NCI-H82 (cell line): Measurements from ENCODE around the gene SAP25.
"Not testable (repeated sequence)": the region's sequence is repeated elsewhere in the genome, so short reads cannot be mapped to it uniquely, and the experiment has no call there.

Experiments used
- DNase-seq: peaks from one replicate; lab custom pipeline; 2025; lab: John Stamatoyannopoulos, UW

Gene SAP25

DNA sequence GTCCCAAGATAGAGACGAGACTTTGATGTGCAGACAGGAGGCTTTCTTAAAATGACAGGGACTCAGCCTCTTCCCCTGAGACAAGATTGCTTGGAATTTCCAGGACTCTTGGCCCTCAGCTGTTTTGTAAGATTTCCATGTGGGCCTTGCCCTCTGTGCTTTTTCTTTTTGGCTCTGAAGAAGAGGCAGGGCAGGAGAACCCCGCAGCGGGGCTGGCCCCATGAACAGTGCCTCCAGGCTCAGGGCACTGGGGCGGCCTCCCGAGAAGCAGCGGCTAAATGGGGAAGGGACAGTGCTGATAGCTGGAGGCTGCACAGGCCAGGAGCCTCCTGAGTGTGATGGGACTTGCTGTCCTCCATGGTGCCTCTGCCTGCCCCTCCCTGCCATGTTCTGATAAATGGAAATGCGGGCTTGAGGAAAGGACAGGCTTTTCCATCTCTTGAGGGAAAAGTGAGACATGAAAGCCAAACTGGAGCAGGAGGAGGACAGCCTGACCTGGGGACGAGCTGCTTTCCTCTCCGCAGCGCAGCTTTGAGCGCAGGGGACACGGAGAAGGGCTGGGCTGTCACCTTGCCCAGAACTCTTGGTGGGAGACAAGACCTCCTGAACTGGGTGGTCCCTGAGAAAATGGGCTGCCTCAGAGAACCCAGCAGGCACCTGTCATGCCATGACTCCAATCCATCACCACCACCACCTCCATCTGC lies 12.1 kb downstream of the SAP25 start:
- DNase-seq: no peak

- DNase-seq: no peak
Measured at GRCh38 chr7:100559127-100559526, 14.6 kb downstream of the SAP25 start.

DNA sequence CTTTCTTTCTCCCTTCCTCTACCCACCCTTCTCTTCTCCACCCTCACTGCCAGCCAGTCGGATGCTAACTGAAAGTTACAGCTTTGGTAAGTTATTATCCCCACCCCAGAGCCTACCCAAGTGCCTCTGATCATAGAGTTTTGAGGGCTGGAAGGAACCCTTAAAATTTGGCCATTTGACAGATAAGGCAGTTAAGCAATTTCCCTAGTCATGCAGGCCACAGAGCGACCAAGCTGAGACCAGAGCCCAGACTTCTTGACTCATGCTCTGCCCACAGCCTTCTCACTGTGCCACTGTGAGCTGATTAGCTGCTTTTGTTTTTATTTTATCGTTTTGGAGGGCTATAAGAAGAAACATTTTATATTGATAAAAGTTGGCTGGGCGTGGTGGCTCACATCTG lies 17.2 kb downstream of the SAP25 start:
- DNase-seq: no peak

DNA sequence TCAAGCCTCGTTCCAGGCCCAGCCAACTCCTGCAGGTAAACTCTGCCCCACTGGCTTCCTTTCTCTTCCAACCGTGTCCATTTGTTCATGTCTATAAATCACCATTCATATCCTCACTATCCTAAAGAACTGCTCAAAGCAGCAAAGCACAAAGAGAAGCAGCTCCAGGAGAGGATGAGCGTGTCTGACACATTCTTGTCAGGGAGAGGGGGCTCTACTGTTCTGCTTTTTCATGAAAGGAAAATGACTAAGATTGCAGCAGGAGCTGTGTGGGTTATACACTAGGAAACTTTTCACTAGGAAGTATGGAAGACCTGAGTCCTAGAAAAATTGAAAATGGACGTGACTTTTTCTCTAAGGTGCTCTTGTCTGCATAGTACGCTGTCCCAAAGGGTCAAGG lies 18.0 kb downstream of the SAP25 start:
- no peak for DNase-seq

- no peak for DNase-seq
Measured at GRCh38 chr7:100553032-100553431, 20.7 kb downstream of the SAP25 start.

DNA sequence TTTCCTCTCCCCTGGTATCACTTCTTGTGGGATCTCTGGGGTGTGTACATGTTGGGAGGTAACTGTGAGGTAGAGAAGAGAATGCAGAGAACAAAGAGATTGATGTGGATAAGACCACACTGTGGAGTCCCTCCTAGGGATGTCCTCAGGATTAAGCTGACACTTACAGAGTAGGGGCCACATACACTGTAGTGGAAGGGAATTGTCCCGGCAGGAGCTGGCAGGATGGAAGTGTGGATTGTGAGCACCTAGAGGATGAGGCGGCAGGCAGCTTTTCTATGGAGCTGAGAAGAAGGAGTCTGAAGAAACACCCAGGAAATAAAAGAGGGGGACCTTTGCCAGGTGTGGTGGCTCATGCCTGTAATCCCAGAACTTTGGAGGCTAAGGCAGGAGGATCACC lies 21.2 kb downstream of the SAP25 start:
- DNase-seq: no peak

DNA sequence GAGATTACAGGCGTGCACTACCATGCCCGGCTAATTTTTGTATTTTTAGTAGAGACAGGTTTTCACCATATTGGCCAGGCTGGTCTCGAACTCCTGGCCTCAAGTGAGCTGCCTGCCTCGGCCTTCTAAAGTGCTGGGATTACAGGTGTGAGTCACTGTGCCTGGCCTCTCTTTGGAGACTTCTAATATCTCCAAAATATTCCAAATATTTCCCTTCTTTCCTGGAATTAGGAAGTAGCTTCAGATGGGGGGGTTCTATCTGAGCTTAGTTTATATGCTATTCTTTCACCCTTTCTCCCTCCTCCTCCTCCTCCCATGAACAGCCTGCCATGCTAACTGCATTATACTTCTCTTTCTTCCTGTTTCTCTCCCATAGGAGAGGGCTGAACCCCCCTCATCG lies 25.3 kb downstream of the SAP25 start:
- DNase-seq: not testable (repeated sequence)

GRCh38 chr7:100547872-100548271 lies 25.8 kb downstream of the SAP25 start:
- DNase-seq: no peak

- DNase-seq: peak; percentile 22
Measured at GRCh38 chr7:100546926-100547800, 26.5 kb downstream of the SAP25 start.

DNA sequence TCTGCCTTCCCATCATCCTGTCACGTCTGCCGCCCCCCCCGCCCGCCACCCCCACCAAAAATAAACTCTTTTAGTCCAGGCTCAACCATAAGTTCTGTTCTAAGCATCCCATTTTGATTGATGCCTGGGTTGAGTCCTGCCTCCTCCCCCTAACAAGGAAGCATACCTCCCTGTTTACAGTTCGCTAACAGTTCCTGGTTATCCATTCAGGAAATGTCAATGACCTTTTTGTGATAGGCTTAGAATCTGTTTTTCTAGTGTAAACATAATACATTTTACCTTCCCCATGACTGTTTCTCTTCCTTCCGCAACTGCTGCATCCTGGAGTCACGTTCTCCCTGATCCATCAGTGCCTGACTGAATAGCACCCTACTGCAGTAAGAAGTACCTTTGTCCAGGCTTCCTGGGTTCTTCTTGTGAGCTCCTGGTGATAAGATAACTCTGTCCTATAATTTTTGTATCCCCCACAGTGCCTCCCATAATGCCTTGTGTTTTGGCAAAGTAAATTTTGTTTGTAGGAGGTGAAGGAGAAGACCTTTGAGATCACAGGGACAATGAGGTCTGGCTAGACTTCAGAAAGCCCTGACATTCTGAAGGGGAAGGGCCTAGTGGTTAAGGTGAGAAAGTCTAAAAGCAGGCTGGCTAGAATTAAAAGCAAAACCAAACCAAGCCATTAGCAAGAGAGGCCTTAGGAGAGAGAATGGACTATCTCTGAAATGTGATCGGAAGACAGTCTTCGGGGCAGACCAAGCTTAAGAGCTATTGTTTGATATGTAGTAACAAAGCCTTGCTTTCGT lies 27.4 kb downstream of the SAP25 start:
- no peak for DNase-seq

- DNase-seq: no peak
Measured at GRCh38 chr7:100545360-100546128, 28.2 kb downstream of the SAP25 start.

DNA sequence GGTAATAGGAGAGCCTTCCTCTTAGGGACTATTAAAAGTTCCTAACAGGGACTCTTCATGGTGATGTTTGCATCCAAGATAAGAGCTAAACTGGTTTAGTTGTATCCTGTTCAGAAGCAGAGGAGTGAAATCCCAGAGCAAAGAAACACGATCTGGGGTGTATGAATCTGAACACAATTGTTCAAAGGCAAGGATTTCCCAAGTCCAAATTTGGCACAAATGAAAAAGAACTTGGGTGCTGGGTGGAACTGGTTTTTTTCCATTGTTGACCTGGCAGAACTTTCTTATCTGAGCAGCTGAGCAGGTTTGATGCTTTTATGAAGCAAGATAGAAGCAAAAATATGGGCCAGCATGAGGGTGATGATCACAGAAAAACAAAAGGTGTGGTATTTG lies 28.7 kb downstream of the SAP25 start:
- no peak for DNase-seq

GRCh38 chr7:100544386-100544785 lies 29.3 kb downstream of the SAP25 start:
- DNase-seq: no peak

- no peak for DNase-seq
Measured at GRCh38 chr7:100543586-100543985, 30.1 kb downstream of the SAP25 start.

- DNase-seq: not testable (repeated sequence)
Measured at GRCh38 chr7:100541309-100541708, 32.4 kb downstream of the SAP25 start.

- no peak for DNase-seq
Measured at GRCh38 chr7:100540073-100540723, 33.5 kb downstream of the SAP25 start.

GRCh38 chr7:100539436-100540006 lies 34.2 kb downstream of the SAP25 start:
- peak; percentile 17 for DNase-seq

DNA sequence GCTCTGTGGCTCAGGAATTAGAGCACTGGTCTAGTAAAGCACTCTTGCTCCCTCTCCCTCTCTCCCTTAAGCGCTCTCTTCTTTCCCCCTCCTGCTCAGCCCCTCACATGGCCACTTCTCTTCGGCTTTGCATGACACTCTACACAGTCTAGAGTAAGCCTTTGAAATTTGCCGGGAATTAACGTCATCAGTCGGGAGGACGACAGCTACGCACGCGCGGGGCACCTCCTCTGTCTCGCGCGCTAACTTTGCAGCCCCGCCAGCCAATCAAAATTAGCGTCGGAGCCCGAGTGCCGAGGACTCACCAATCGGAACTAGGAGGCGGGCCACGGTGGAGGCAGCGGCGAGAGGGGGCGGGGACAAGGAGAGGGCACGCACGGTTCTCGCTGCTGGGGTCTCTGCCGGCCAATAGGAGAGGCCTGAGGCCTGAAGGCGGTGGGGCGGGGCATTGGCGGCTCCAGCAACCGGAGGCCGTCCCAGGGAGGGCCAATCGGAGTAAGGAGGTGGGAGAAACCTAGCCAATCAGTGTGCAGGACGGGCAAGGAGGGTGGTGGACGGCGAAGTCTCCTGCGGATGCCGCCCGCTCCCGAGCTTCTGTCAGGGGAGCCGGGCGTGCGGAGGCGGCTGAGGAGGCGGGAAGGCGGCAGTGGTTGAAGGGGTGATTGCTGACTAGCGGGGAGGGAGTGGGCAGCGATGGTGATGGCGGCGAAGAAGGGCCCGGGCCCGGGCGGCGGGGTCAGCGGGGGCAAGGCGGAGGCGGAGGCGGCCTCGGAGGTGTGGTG lies 34.9 kb downstream of the SAP25 start, which contains the start of gene AGFG2:
AGFG2 (plus strand) TSS at position 550 of the 782 bp plus-strand sequence; CDS start at position 694, 144 bp downstream.
- peak; percentile 100 for DNase-seq

GRCh38 chr7:100538348-100538653 lies 35.4 kb downstream of the SAP25 start:
- DNase-seq: no peak

DNA sequence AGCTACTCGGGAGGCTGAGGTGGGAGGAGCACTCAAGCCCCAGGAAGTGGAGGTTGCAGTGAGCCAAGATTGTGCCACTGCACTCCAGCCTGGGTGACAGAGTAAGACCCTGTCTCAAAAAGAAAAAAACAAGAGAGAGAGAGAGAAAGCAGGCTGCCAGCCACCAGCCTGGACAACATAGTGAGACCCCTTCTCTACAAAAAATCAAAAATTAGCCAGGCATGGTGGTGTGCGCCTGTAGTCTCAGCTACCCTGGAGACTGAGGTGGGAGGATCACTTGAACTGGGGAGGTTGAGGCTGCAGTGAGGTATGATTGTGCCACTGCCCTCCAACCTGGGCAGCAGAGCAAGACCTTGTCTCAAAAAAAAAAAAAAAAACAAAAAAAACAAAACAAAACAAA lies 37.0 kb downstream of the SAP25 start:
- not testable (repeated sequence) for DNase-seq
